Measurements from ENCODE around the gene IGSF6. TPM values are rescaled to one million over a fixed set of nuclear protein-coding genes. Genes with fewer than 3 reads are reported as not detected.

The IGSF6 gene
- polyA plus RNA-seq, 2 of the 4 experiments (the other 2 are of a cell fraction), result not detected

DNA sequence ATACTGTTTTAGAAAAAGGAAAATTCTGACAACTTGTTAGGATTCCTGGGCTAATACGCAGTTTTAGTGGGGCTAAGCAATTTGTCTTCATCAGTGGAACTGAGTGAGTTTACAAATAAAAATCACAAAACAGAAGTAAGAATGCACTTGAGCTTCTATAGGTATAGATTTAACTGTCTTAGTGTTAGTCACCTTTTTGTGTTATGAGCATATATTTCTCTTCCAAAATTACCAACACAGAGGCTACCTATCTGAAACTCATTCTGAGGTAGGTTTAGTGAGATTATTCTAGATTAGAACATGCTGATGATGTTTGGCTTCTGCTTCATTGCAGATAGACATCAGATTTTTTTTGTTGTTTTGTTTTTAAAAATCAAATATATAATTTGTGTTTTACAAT, 29.9 kb downstream of the IGSF6 start:
- TF ChIP-seq MAZ (IDR thresholded peaks at IDR 0.05; ENCODE audit: borderline replicate concordance, low read depth, low read length) (no peak), HOXA7 (CRISPR knock-in tag; IDR thresholded peaks at IDR 0.05) (no peak), KDM5A (IDR thresholded peaks at IDR 0.05) (no peak), NR3C1 (IDR thresholded peaks at IDR 0.05) (no peak), RFX5 (IDR thresholded peaks at IDR 0.05) (no peak), KDM1A (IDR thresholded peaks at IDR 0.05; ENCODE audit: low read depth) (no peak), EHF (CRISPR knock-in tag; IDR thresholded peaks at IDR 0.05) (no peak), HEYL (CRISPR knock-in tag; IDR thresholded peaks at IDR 0.05) (no peak), HOXB5 (CRISPR knock-in tag; IDR thresholded peaks at IDR 0.05) (no peak), CEBPB (IDR thresholded peaks at IDR 0.05) (no peak), RCOR1 (IDR thresholded peaks at IDR 0.05; ENCODE audit: low read depth, low read length) (no peak), MYC (IDR thresholded peaks at IDR 0.05; ENCODE audit: borderline replicate concordance, low read length) (no peak), HDAC2 (IDR thresholded peaks at IDR 0.05) (no peak), RNF2 (IDR thresholded peaks at IDR 0.05; ENCODE audit: borderline replicate concordance, low read depth) (no peak)
- TF ChIP-seq, protein P1, sequence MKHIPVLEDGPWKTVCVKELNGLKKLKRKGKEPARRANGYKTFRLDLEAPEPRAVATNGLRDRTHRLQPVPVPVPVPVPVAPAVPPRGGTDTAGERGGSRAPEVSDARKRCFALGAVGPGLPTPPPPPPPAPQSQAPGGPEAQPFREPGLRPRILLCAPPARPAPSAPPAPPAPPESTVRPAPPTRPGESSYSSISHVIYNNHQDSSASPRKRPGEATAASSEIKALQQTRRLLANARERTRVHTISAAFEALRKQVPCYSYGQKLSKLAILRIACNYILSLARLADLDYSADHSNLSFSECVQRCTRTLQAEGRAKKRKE (CRISPR knock-in tag; IDR thresholded peaks at IDR 0.05; ENCODE audit: low read depth), result no peak
- TF ChIP-seq, protein P2, sequence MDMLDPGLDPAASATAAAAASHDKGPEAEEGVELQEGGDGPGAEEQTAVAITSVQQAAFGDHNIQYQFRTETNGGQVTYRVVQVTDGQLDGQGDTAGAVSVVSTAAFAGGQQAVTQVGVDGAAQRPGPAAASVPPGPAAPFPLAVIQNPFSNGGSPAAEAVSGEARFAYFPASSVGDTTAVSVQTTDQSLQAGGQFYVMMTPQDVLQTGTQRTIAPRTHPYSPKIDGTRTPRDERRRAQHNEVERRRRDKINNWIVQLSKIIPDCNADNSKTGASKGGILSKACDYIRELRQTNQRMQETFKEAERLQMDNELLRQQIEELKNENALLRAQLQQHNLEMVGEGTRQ (IDR thresholded peaks at IDR 0.05), result no peak
- TF ChIP-seq, protein P3, sequence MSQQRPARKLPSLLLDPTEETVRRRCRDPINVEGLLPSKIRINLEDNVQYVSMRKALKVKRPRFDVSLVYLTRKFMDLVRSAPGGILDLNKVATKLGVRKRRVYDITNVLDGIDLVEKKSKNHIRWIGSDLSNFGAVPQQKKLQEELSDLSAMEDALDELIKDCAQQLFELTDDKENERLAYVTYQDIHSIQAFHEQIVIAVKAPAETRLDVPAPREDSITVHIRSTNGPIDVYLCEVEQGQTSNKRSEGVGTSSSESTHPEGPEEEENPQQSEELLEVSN (IDR thresholded peaks at IDR 0.05; ENCODE audit: borderline replicate concordance, low read depth), result no peak
- TF ChIP-seq, protein P4, sequence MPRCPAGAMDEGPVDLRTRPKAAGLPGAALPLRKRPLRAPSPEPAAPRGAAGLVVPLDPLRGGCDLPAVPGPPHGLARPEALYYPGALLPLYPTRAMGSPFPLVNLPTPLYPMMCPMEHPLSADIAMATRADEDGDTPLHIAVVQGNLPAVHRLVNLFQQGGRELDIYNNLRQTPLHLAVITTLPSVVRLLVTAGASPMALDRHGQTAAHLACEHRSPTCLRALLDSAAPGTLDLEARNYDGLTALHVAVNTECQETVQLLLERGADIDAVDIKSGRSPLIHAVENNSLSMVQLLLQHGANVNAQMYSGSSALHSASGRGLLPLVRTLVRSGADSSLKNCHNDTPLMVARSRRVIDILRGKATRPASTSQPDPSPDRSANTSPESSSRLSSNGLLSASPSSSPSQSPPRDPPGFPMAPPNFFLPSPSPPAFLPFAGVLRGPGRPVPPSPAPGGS (IDR thresholded peaks at IDR 0.05), result no peak
- no peak for FAIRE-seq
- peaks cover 22% of the 10 kb centered on the region for H3K4me1 ChIP-seq
- no peak for ATAC-seq
- no peak overlapping the region for H3K4me3 ChIP-seq
- DNase-seq (ENCODE audit: low read depth in 1 of 2, low spot score in 1 of 2), result no peak
- CTCF ChIA-PET, result interaction anchor here (1.0 to 2.2 kb wide), 5 partner anchors 17 to 86 kb away, joined by 3 to 6 read pairs (median 4); no protein-coding TSS in a partner anchor
- H3K27ac ChIP-seq, result no peak overlapping the region
- no peaks in the 10 kb centered on the region for H3K9me3 ChIP-seq
- no peak overlapping the region for H3K4me2 ChIP-seq
- WGBS (ENCODE audit: missing lambda C conversion rate), result 90% methylated on average over 1 of the region's 1 CpG
- POLR2A ChIA-PET, result interaction anchor here (0.6 kb wide), 1 partner anchor 86 kb away, joined by 3 read pairs; no protein-coding TSS in a partner anchor

DNA sequence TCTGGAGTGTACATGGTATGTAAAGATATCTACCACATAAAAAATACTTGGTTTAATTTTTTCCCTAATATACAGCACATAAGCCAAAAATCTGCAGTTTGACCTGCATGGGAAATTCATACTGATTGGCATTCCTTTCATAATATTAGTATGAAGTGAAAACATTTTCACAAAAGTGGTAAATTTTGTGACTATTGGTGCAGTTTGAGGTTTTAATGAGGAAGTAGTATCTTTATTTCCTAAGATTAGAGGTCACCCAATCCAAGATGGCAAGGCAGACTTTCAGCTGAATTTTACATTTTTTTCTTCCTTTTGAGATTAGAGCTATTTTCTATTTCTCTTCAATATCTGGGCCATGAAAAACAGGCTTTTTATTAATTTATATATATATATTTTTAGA, 31.8 kb downstream of the IGSF6 start:
- Histone ChIP-seq H3K27ac (no peak overlapping the region), H3K4me3 (no peak overlapping the region), H3K4me1 (peaks cover 6% of the 10 kb centered on the region; the same call in 1 of the 3 replicates), H3K4me2 (no peak overlapping the region), H3K9me3 (no peaks in the 10 kb centered on the region)
- FAIRE-seq (no peak), DNase-seq (ENCODE audit: low read depth in 1 of 2, low spot score in 1 of 2) (no peak), ATAC-seq (no peak)
- POLR2A ChIA-PET, result no interaction called here
- TF ChIP-seq FOSB (CRISPR knock-in tag; IDR thresholded peaks at IDR 0.05), result no peak
- TF ChIP-seq RAD21 (conservative IDR thresholded peaks at IDR 0.05 in 1 of 2, IDR thresholded peaks at IDR 0.05 in 1 of 2), result no peak
- no peak for TF ChIP-seq CBX8 (IDR thresholded peaks at IDR 0.05)
- TF ChIP-seq, protein P1 (CRISPR knock-in tag; IDR thresholded peaks at IDR 0.05; ENCODE audit: low read depth), result no peak
- TF ChIP-seq, protein P2 (IDR thresholded peaks at IDR 0.05), result no peak
- no peak for TF ChIP-seq SMC3 (IDR thresholded peaks at IDR 0.05)
- no peak for TF ChIP-seq GATA3 (IDR thresholded peaks at IDR 0.05; ENCODE audit: borderline replicate concordance)
- TF ChIP-seq HDAC2 (IDR thresholded peaks at IDR 0.05), result no peak
- CTCF ChIA-PET, result interaction anchor here (1.2 kb wide), 1 partner anchor 20 kb away, joined by 4 read pairs; no protein-coding TSS in a partner anchor
